Stimulated activated CD4-positive, alpha-beta T cell treated with anti-CD3 and anti-CD28 coated beads, Interleukin-1b, Interleukin-23, amount 100 ng/mL, for 1 hour (primary cell): ENCODE measurements around the gene RPL39L.
"Not testable (repeated sequence)": the region's sequence is repeated elsewhere in the genome, so short reads cannot be mapped to it uniquely, and the experiment has no call there.

Source experiments
- DNase-seq, 2 donors: peaks; one replicate each; pipeline ENCODE4 v3.0.0-alpha.2; 2020; ENCODE audit warnings: low read depth in 2 of 2

RPL39L gene

DNA sequence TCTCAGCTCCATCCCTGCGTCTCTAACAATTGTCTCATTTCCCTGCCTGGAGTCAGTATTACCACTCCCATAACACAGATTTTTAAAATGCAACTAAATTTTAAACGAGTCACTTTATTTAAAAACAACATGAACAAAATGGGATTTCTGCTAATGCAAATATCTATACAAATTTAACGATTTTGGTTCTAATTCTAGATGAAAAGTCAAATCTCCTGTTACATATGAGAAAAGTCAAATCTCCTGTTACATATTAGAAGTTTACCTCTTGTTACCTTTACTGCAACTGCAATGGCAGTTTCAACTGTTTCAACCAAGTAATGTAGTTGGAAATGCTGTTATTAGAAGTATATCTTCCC lies 578 bp upstream of the RPL39L start:
- no peak for DNase-seq

DNA sequence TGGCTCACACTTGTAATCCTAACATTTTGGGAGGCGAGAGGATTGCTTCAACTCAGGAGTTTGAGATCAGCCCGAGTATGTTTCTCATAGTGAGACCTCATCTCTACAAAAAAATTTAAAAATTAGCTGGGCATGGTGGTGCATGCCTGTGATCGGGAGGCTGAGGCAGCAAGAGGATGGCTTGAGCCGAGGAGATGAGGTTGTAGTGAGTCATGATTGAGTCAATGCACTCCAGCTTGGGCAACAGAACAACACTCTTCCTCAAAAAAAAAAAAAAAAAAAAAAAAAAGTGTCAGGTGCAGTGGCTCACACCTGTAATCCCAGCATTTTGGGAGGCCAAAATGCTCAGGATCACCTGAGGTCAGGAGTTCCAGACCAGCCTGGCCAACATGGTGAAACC lies 2.4 kb downstream of the RPL39L start:
- no peak for DNase-seq

DNA sequence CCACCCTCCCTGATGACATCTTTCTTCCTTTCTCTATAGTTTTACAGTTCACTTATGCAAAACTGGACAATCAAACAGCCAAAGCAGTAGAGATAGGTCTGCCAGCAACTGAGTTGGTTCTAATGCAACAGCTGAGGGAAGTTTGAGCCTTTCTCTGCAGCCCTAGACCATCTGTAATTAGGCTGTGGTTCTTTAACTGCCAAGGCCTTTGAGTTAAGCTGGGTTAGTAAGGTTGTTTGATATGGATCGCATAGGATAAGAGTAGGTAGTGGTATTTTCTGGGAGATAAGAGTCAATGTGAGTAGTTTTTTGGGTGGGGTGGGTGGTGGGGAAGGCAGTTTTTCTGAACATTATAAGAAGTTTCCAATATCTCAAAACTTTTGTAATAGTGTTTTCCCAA lies 3.0 kb downstream of the RPL39L start:
- DNase-seq = no peak

DNA sequence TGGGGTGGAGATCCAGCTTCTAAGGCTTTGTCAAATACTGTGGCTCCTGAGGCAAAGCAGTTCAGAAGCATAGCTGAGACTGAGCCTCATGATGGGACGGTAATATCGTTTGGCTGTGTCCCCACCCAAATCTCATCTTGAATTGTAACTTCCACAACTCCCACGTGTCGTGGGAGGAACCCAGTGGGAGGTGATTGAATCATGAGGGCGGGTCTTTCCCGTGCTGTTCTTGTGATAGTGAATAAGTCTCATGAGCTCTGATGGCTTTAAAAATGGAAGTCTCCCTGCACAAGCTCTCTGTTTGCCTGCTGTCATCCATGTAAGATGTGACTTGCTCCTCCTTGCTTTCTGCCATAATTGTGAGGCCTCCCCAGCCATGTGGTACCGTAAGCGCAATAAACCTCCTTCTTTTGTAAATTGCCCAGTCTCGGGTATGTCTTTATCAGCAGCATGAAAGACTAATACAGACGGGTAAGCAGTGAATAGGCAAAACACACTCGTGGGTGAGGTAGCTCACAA lies 4.1 kb downstream of the RPL39L start:
- not testable (repeated sequence) for DNase-seq

DNA sequence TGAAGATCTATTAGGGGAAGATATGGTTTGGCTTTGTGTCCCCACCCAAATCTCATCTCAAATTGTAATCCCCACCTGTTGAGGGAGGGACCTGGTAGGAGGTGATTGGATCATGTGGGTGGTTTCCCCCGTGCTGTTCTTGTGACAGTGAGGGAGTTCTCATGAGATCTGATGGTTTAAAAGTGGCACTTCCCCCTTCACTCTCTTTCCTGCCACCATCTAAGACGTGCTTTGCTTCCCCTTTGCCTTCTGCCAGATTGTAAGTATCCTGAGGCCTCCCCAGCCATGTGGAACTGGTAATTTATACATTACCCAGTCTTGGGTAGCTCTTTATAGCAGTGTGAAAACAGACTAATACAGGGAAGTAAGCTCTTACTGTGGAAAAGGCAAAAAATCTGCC lies 6.1 kb downstream of the RPL39L start:
- not testable (repeated sequence) for DNase-seq

DNA sequence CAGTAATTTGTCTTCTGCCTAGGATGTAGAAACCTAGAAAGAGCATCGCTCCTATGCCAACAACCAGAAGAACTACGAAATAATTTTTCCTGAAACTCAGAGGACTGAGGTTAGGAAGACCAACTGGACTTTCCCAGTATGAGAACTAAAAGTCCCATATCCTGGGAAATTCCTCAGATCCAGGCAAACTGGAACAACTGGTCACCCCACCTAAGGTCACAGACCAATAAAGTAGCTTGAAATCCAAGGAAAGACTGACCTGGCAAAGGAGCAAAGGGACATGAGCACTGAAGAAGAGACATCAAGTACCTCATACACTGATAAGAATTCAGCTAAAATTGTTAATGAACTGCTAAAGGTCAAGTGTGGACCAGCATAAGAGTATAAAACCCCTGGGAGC lies 6.6 kb downstream of the RPL39L start:
- no peak for DNase-seq

DNA sequence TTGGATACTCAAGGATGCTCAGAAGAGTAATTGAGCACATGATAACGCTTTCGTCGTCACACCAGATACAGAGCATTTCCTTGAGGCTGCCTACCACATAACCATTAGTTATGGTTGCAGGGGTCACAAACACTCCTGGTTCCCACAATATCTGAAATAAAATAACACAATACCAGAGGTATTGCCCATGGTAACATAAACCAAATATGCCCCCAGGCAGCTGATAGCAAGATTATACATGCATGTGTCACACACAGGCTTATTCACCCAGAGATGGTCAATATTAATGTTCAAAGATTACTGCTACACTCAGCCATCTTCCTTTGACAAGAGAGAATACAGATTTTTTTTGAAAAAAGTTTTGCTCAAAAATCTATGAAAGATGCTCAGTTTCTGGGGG lies 7.3 kb downstream of the RPL39L start:
- DNase-seq = no peak

DNA sequence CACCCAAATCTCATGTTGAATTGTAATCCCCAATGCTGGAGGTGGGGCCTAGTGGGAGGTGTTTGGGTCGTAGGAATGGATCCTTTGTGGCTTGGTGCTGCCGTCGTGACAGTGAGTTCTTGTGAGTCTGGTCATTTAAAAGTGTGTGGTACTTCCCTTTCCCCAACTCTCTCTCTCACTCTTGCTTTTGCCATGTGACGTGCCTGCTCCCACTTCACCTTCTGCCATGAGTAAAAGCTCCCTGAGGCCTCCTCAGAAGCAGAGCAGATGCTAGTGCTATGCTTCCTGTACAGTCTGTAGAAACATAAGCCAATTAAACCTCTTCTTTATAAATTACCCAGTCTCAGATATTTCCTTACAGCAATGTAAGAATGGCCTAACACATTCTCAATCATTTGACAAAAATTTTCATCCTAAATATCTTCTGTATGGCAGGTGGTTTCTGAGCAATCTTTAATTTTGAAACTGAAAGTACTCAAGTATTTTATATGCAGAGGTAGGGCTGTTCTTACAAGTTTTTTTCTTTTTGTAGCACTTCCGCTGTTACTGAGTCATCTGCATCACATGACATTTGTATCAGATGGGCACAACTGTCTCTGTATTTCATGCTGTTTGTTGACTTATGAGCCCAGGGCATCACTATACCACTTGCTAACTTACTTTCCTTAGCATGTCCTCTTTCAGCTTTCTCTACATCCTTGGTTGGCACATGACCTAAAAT lies 8.8 kb downstream of the RPL39L start:
- DNase-seq = peak in 1 of 2 donors; percentile 4

DNA sequence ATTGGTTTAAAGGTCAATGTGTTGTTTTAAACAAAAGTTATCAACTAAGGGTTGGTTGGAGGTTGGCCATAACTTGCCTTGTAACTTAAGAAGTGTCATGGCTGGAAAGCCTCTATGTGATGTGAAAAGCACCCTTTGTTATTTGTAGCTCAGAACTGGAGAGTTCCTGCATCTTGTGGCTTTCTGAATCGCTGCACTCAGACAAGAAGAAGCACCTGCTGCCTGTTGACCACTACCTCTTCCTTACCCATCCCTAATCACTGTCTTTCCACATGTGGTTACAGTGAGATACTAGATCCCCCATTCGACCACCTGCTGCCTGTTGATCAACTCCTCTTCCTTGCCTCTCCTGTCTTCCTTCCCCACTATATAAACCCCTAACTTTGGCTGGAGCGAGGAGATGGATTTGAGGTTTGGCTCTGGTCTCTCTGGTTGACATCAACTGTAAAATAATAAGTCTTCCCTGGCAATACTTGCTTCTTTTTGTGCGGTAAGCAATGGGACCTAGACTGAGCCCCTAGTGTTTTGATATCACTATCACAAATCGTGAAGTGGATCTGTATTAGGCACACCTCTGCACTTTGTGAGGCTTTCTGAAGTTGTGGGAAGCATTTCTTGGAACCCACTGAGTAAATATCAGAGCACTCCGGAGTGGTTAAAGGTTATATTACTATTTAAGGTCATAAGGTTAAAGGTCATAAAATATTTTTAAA lies 13.8 kb downstream of the RPL39L start:
- DNase-seq = no peak

DNA sequence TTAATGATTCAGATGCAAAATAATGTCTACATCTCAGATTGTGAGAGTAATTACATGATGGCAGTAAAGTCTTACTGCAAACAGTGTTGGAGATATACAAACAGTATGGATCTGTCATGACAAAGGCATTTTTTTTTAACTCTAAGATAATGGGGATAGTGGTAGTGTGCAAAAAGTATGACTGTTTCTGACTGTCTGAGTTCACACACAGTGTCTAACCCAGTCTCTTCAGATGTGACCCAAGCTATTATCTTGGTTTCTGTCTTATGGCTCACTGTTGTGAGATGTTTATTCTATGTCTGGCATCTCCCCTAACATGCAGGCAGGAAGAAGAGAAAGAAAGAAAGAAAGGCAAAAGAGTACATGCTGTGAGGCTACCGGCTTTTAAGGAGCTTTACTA lies 17.0 kb downstream of the RPL39L start:
- DNase-seq = no peak

DNA sequence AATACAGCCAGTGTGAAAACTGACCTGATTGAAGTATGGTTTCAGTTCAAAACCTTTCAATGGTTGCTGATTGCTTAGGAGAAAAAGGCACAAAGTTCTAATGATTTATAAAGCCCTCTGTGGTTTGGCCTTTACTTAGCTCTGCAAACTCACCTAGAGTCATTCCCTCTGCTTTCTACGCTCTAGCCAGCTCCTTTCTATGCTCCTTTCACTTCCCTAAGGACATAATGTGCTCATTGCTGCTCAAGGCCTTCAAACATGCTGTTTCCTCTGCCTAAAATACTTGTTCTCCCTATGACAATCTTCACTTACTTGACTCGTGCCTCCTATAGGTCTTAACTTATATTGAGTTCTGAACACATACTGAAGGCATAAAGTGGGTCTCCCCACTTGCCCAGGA lies 19.0 kb downstream of the RPL39L start:
- no peak for DNase-seq

DNA sequence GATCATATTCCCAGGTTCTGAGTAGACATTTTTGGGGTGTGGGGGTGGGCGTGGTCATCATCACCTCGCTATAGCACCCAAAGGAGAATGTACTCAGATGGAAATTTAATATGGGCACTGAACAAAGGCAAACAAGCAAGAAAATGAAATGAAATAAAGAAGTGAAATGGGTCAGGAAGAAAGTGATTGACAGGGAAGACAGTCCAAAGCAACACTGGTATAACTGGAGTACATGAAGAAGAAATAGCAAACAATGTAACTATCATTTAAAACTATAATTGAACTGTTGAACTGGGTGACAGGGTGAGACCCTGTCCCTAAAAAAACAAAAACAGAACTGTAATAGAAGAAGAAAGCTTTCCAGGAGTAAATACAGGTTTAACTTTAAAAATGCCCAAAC lies 24.8 kb downstream of the RPL39L start:
- DNase-seq = no peak

DNA sequence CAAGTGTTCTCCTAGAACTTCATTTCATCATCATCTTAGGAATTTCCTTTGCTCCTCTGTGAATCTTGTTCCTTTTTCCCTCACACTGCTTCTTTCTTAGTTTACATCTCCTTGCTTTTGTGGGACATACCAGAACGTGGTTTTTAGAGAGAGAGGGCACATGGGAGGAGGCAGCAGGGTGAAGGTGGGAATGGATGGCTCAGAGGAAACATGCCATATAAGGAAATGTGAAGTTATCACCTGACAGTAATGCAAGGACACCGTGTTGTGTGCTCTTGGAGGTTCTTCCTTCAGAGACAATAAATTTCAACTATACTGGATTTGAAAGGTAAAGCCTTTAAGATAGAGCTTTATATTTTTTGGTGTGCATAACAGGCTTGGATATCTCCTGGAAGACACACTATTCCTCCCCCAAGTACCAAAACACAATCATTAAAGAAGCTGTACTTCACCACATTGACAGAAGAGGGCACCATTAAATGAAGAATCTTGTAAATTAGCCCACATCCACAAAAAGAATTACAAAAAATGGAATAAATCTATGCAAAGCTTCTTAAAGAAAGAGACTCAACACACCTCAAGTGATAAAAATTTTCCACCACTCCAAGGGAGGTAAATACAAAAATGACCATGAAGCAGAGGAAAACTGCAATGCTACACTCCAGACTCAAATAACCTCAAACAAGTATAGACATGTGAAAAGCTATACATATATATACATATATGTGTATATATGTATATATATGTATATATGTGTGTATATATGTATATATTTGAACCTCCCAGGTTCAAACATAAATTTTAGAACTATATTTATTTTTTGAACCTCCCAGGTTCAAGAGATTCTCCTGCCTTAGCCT lies 26.1 kb downstream of the RPL39L start:
- no peak for DNase-seq

DNA sequence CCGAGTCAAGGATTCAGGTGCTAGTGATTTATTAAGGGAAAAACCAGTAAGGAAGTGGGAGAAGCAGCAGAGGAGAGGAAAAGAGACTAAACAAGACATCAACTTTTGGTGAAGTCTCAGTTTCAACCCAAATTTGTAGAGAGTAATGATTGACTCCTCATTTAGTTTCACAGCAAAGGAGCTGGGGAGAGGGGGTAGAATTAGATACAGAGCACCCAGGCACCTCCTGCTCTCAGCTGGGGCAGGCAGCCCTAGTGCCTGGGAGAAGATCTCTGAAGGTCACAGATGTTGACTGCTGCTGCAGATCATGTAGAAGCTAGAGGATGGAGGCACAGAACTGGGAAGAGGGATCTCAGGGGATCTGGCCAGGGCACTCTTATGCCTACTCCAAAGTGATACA lies 29.1 kb downstream of the RPL39L start:
- DNase-seq = no peak

DNA sequence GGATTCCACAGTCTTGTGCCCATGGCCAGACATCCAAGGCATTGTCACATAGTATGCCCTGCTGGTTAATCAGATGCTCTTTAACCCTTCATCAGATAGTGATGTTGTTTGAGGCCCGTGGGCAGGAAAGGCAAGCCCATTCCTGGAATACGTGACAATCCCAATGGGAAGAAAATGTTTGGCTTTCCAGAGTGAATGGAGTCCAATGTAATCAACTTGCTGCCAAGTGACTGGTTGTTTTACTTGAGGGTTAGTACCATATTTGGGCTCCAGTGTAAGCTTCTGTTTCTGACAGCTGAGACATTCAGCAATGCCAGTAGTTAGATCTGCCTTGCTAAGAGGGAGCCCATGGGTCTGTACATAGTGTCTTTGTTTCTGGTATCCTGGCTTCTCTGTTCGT lies 31.3 kb downstream of the RPL39L start:
- no peak for DNase-seq

DNA sequence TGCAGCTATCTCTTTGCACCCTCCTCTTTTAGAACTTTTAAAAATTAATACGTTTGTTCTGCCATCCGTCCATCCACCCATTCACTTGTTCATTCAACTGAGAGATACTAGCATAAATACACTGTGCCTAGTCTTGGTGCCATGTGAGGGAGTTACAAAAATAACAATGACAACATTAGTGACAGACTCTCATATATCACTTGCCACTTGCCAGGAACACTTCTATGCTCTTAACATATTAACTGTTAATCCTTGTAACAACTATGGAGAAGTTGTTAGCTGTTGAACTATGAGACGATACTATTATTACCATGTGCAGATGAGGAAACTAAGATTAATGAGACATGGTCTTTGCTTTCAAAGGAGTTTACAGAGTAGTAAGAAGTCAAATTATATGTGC lies 33.6 kb downstream of the RPL39L start:
- DNase-seq = no peak

DNA sequence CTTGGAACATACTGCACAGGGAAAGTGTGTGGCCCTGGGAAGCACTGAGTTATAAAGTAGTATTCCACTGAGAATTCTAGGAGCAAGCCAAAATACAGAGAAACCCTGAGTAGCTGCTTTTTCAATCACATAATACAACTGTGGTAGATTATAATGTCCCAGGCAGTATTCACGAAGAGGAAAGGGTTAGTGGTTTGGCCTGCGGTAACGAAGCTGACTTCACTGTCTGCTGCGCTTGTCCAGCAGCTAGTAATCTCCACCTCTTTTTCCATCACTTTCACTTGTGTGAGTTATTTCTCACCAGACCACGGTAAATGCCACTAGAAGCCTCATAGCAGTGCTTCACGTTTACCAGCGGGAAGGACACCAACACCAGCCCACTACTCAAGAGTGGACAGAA lies 34.4 kb downstream of the RPL39L start:
- DNase-seq = no peak

DNA sequence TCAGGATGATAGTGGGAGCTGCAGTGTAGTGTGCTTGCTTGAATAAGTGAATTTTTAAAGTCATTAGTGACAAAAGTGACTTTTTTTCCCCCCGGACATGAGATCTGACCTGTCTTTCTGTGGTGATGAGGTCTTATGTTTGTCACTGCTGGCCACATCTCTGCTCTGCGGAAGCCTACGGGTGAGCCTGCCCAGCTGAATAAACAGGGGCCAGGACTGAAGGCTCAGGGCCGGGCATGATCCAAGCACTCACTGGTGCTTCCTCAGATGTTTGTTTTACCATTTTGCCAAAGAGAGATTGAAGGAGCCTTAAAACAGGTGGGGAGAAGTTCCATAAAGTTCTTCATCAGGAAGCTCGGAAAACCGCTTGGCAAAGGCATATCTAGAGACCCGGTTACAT lies 35.0 kb downstream of the RPL39L start:
- DNase-seq = no peak

DNA sequence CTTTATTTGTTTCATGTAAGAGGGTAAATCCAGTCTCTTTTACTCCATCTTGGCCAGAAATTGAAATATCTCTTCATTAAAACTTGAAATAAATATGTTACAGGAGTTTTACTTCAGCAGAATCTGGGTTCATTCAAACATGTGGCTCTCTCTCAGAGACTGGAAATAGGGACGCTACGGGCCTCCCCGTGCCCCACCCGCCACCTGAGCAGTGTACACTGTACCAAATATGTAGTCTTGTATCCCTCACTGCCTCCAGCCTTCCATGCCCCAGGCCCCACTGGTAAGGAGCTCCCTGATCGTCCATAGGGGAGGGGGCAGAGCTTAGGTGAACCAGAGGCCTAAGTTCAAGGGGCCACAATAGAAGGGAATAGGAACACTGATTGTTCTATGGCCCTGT lies 36.0 kb downstream of the RPL39L start:
- DNase-seq = no peak

DNA sequence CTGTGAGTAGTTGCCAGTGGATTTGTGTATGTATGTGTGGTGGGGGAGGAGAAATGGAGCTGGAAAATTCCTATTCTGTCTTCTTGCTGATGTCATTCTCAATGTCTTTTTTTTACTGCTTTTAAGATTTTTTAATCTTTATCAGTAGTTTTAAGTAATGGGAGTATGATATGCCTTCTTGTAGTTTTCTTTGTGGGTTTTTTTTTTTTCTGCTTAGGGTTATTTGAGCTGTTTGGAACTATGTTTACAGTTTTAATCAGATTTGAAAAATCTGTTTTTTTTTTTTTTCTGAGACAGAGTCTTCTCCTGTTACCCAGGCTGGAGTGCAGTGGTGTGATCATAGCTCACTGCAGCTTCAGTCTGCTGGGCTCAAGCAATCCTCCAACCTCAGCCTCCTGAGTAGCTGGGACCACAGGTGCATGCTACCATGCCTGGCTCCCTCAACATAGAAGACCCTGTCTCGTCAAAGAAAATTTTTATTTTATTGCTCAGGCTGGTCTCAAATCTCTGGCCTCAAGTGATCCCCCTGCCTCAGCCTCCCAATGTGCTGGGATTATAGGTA lies 37.1 kb downstream of the RPL39L start:
- DNase-seq = no peak

DNA sequence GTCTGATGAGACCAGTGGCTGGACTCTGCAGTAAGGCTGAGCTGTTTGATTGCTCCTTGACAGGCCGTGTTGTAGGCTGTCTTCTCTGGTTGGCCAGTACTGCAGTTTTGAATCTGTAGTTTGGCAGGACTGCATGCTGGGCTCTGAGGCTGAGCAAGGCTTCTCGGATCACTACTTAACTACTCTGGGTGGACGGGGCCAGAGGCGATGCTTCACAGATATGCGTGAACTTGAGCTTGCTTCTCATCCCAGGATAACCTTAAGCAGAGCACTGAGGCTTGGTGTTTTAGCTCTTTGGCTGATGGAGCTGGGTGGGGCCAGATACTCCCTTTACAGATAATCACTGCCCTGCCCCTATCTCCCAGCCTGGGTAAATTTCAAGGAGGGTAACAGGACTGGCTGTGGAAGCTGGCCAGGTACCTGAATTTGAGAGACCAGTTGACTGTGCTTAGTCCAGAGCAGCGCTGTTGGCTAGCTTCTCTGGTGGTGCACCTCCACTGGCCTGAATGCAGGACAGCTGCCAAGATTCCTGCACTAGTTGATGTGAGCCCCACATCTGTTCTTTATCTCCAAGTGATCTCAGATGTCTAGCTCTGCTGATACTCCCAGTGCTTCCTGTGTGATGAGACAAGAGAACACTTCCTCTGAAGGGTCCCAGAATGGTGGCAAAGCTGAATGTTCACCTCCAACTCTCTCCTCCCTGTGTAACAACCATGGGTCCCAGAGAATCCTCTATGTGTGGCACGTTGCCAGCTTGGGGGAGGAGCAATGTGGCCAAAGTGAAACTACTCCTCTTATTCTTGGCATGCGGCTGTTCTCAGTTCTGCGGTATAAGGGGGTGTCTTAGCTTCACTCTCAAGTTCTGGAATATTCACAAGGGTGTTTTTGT lies 37.9 kb downstream of the RPL39L start:
- DNase-seq = peak in 1 of 2 donors; percentile 17
